GM12878 (cell line): ENCODE data around the gene EXD3. TPM values are rescaled to one million over a fixed set of nuclear protein-coding genes. Genes with fewer than 3 reads are reported as not detected.

Experiments
- ATAC-seq: fragments of 200-7000 bp; cut with Tn5 transposase; 3 replicates; pipeline ENCODE4 v1.9.1; 2020; ENCODE audit warnings: mild to moderate bottlenecking, moderate library complexity
- BruUV-seq: library from RNA; stranded (reverse); fragments of 400-500 nt; replicated peaks from 2 replicates; lab custom pipeline; 2021; lab: Mats Ljungman, UMichigan
- CTCF ChIA-PET: fragments of 300-600 bp; sonication (Branson Sonifier 250); formaldehyde crosslinking; extraction: SDS; loops from one replicate; lab custom pipeline; 2021; ENCODE audit warnings: inconsistent platforms; lab: Yijun Ruan, JAX
- POLR2A ChIA-PET: fragments of 350-600 bp; formaldehyde crosslinking; extraction: SDS; loops from one replicate; lab custom pipeline; 2021; ENCODE audit warnings: inconsistent platforms; lab: Charles Lee
- RAD21 ChIA-PET: fragments of 300-600 bp; sonication (Branson Sonifier 250); formaldehyde crosslinking; loops from one replicate; lab custom pipeline; 2023; ENCODE audit warnings: antibody characterized with exemption; ENCODE audit not compliant: unreplicated experiment; lab: Charles Lee
- SMC1A ChIA-PET: fragments of 300-600 bp; sonication (Branson Sonifier 250); formaldehyde crosslinking; loops from one replicate; lab custom pipeline; 2023; ENCODE audit not compliant: unreplicated experiment, uncharacterized antibody; lab: Charles Lee
- DNase-seq: peaks from one replicate; pipeline ENCODE4 v3.0.0-alpha.2; 2011; ENCODE audit warnings: low read depth, low spot score
- FAIRE-seq: peaks from 3 replicates; lab custom pipeline; 2011; peaks lifted over from hg19 to GRCh38; lab: Jason Lieb, UNC
- H2AFZ ChIP-seq: 2 replicates; pipeline ENCODE4 v1.6.0; 2011; ENCODE audit warnings: low read depth, low read length, control low read depth; ENCODE audit not compliant: control insufficient read depth
- H3K27ac ChIP-seq: 2 replicates; pipeline ENCODE4 v1.5.1; 2011; ENCODE audit warnings: control low read depth; ENCODE audit not compliant: control insufficient read depth, insufficient read depth
- H3K27me3 ChIP-seq, 2 experiments: replicated peaks in 1 of 2; 2 replicates each; pipeline versions ENCODE4 v1.6.0 to v1.6.1; 2011; ENCODE audit warnings: low read length in 1 of 2; ENCODE audit not compliant: control insufficient read depth in 2 of 2, insufficient read depth in 2 of 2
- H3K36me3 ChIP-seq, 2 experiments: 2 replicates each; pipeline ENCODE4 v1.5.1; 2011; ENCODE audit warnings: low read length in 1 of 2; ENCODE audit not compliant: control insufficient read depth in 2 of 2, insufficient read depth in 2 of 2
- H3K4me1 ChIP-seq: 2 replicates; pipeline ENCODE4 v1.6.1; 2011; ENCODE audit warnings: mild to moderate bottlenecking, low read length, moderate library complexity, mixed read lengths; ENCODE audit not compliant: control insufficient read depth, insufficient read depth
- H3K4me2 ChIP-seq: 2 replicates; pipeline ENCODE4 v1.6.0; 2011; ENCODE audit warnings: control low read depth; ENCODE audit not compliant: control insufficient read depth, insufficient read depth
- H3K4me3 ChIP-seq: fragments of 200-600 bp; sonication (generic); 2 replicates; pipeline ENCODE4 v1.5.1; 2016
- H3K79me2 ChIP-seq: 2 replicates; pipeline ENCODE4 v1.6.0; 2011; ENCODE audit warnings: low read length; ENCODE audit not compliant: control insufficient read depth, insufficient read depth
- H3K9ac ChIP-seq: 2 replicates; pipeline ENCODE4 v1.8.0; 2011; ENCODE audit warnings: low read length, control low read depth, mixed read lengths; ENCODE audit not compliant: control insufficient read depth, insufficient read depth
- H3K9me3 ChIP-seq: replicated peaks from 3 replicates; pipeline ENCODE4 v1.5.1; 2011; ENCODE audit warnings: mild to moderate bottlenecking, low read length; ENCODE audit not compliant: control insufficient read depth, insufficient read depth
- H4K20me1 ChIP-seq: 2 replicates; pipeline ENCODE4 v1.6.0; 2011; ENCODE audit not compliant: control insufficient read depth, insufficient read depth
- E2F8 ChIP-seq: fragments of 450-650 bp; IDR thresholded peaks from 2 replicates; pipeline ENCODE4 v1.6.1; 2018; ENCODE audit warnings: mild to moderate bottlenecking, low read depth, moderate library complexity; ENCODE audit not compliant: partially characterized antibody
- KLF5 ChIP-seq: fragments of 450-650 bp; IDR thresholded peaks from 2 replicates; pipeline ENCODE4 v1.6.1; 2014; ENCODE audit warnings: mild to moderate bottlenecking; ENCODE audit not compliant: partially characterized antibody
- PAX8 ChIP-seq: fragments of 450-650 bp; IDR thresholded peaks from 2 replicates; pipeline ENCODE4 v1.6.1; 2017; ENCODE audit warnings: mild to moderate bottlenecking, moderate library complexity
- PBX3 ChIP-seq: IDR thresholded peaks from 2 replicates; pipeline ENCODE4 v1.6.1; 2011; ENCODE audit warnings: mild to moderate bottlenecking, low read depth, low read length, moderate library complexity; ENCODE audit not compliant: insufficient replicate concordance
- WGBS: methylation state at CpG from one replicate; pipeline ENCODE4 v1.1.6; 2016; ENCODE audit warnings: low lambda C conversion rate; ENCODE audit not compliant: insufficient replicate concordance, insufficient coverage; ENCODE audit errors: missing lambda C conversion rate; 5-methylcytosine and 5-hydroxymethylcytosine counted together
- in situ Hi-C: fragments of 300-500 bp; cut with MboI; formaldehyde crosslinking; loops from 9 replicates; pipeline ENCODE4 v1.14.3; 2018; ENCODE audit warnings: mixed read lengths
- intact Hi-C: fragments of 100-400 bp; cut with micrococcal nuclease; formaldehyde crosslinking; loops from one replicate; pipeline ENCODE4 v1.14.2; 2022; ENCODE audit not compliant: unreplicated experiment
- polyA plus RNA-seq, 11 experiments: library from polyadenylated mRNA; depleted of rRNA in 4 of 11; unstranded in 6 of 11; stranded (reverse) in 5 of 11; fragments of >200 nt; fragmentation: Nextera tagmentation in 4 of 11; fragmentation: Illumina TruSeq in 1 of 11; extraction: Ambion mirVana in 4 of 11; extraction: Trizol in 1 of 11; gene quantifications; 1 replicate in 1 of 11; 2 replicates in 10 of 11; pipeline versions ENCODE4 v1.2.1 to v1.2.3, GENCODE V29; 2011 to 2016; ENCODE audit warnings: inconsistent platforms in 2 of 11, missing spikeins in 2 of 11, low read depth in 1 of 11
- total RNA-seq, 4 experiments: library from RNA; depleted of rRNA in 3 of 4; stranded (reverse); fragments of >200 nt in 3 of 4; fragmentation: Illumina TruSeq in 1 of 4; extraction: Trizol in 1 of 4; gene quantifications; 2 replicates each; pipeline versions ENCODE4 v1.2.1 to v1.2.3, GENCODE V29; 2013 to 2021

Gene EXD3
- total and polyA plus RNA-seq, 10 of the 15 experiments (the other 5 are each of a cell fraction or from before 2014, with no cell fraction given), result 0.21 to 7.1 (median 3.6) TPM

GRCh38 chr9:137368431-137369035 lies 54.4 kb downstream of the EXD3 start (continued):
- TF ChIP-seq E2F8 (no peak), PBX3 (no peak), PAX8 (no peak)
- TF ChIP-seq, all 136 proteins: peak for 0

- Histone ChIP-seq H3K4me1 (no peaks in the 10 kb centered on the region), H3K9ac (no peak overlapping the region), H3K27ac (no peak overlapping the region), H3K36me3 (no peaks in the 10 kb centered on the region), H3K79me2 (no peaks in the 10 kb centered on the region), H3K27me3 (no peaks in the 10 kb centered on the region), H3K4me3 (no peak overlapping the region), H3K4me2 (no peak overlapping the region), H3K9me3 (no peaks in the 10 kb centered on the region; the same call in 1 of the 3 replicates), H2AFZ (no peak overlapping the region), H4K20me1 (no peaks in the 10 kb centered on the region)
- FAIRE-seq (no peak), ATAC-seq (no peak), DNase-seq (no peak)
- intact Hi-C loops, result no loop called here
- ChIA-PET CTCF (no interaction called here), RAD21 (no interaction called here), SMC1A (no interaction called here), POLR2A (no interaction called here)
- in situ Hi-C loops, result no loop called here
- BruUV-seq, result no TSS peak
- 56% methylated on average over 35 of the region's 38 CpGs for WGBS
- TF ChIP-seq KLF5, result no peak
Observed at GRCh38 chr9:137367506-137368430, 55.2 kb downstream of the EXD3 start.
